A549 (cell line): Measurements from ENCODE around the gene GPM6B. TPM values are rescaled to one million over a fixed set of nuclear protein-coding genes. Genes with fewer than 3 reads are reported as not detected.

Source experiments
- ATAC-seq, 2 experiments: fragments of 200-7000 bp in 1 of 2; fragments of >200 bp in 1 of 2; cut with Nextera tagmentation in 1 of 2; cut with Tn5 transposase in 1 of 2; 3 replicates each; pipeline versions ENCODE4 v1.8.0 to v1.9.1; 2018 to 2020; ENCODE audit warnings: mild to moderate bottlenecking in 1 of 2, moderate library complexity in 1 of 2
- CTCF ChIA-PET: fragments of 300-600 bp; sonication (Branson Sonifier 250); formaldehyde crosslinking; extraction: SDS; loops from one replicate; lab custom pipeline; 2021; ENCODE audit warnings: antibody characterized with exemption, inconsistent platforms; lab: Yijun Ruan, JAX
- POLR2A ChIA-PET: fragments of 350-600 bp; formaldehyde crosslinking; extraction: SDS; loops from one replicate; lab custom pipeline; 2021; ENCODE audit warnings: antibody characterized with exemption, inconsistent platforms; lab: Yijun Ruan, JAX
- DNase-seq, 2 experiments: peaks; one replicate each; pipeline versions ENCODE4 v3.0.0 to v3.0.0-alpha.2; 2011 to 2016; ENCODE audit warnings: low read depth in 1 of 2, low spot score in 1 of 2
- FAIRE-seq: peaks from 2 replicates; lab custom pipeline; 2011; peaks lifted over from hg19 to GRCh38; lab: Jason Lieb, UNC
- H3K27ac ChIP-seq, 2 experiments: fragments of >200 bp; sonication (Bioruptor Twin); formaldehyde crosslinking; 3 replicates each; pipeline ENCODE4 v1.5.1; 2016 to 2017
- H3K4me1 ChIP-seq: fragments of >200 bp; sonication (Bioruptor Twin); formaldehyde crosslinking; 3 replicates; pipeline ENCODE4 v1.6.1; 2016
- H3K4me2 ChIP-seq: fragments of >200 bp; sonication (Bioruptor Twin); formaldehyde crosslinking; 3 replicates; pipeline ENCODE4 v1.6.1; 2016
- H3K4me3 ChIP-seq: fragments of >200 bp; sonication (Bioruptor Twin); formaldehyde crosslinking; 3 replicates; pipeline ENCODE4 v1.5.1; 2016
- H3K9me3 ChIP-seq: fragments of >200 bp; sonication (Bioruptor Twin); formaldehyde crosslinking; 3 replicates; pipeline ENCODE4 v1.6.1; 2016
- BCL3 ChIP-seq: fragments of >200 bp; sonication (Bioruptor Twin); formaldehyde crosslinking; IDR thresholded peaks from 3 replicates; pipeline ENCODE4 v1.6.1; 2016
- BHLHE40 ChIP-seq: IDR thresholded peaks from 2 replicates; pipeline ENCODE4 v1.6.1; 2012; ENCODE audit warnings: low read depth, low read length, inconsistent platforms
- CBX8 ChIP-seq: fragments of 200-600 bp; sonication (generic); IDR thresholded peaks from 2 replicates; pipeline ENCODE4 v1.6.1; 2016
- CHD4 ChIP-seq: fragments of 200-600 bp; sonication (generic); IDR thresholded peaks from 2 replicates; pipeline ENCODE4 v1.6.1; 2016; ENCODE audit warnings: antibody characterized with exemption, mild to moderate bottlenecking, borderline replicate concordance
- CTCF ChIP-seq: fragments of >200 bp; sonication (Bioruptor Twin); formaldehyde crosslinking; IDR thresholded peaks from 3 replicates; pipeline ENCODE4 v1.5.1; 2016
- E2F6 ChIP-seq: IDR thresholded peaks from 2 replicates; pipeline ENCODE4 v1.6.1; 2012; ENCODE audit warnings: low read depth, borderline replicate concordance
- ELK1 ChIP-seq: fragments of 150-350 bp; IDR thresholded peaks from 2 replicates; pipeline ENCODE4 v1.6.1; 2014; ENCODE audit warnings: low read depth, mild to moderate bottlenecking, low read length
- EP300 ChIP-seq, 2 experiments: fragments of >200 bp; sonication (Bioruptor Twin); formaldehyde crosslinking; IDR thresholded peaks; 2 replicates in 1 of 2; 3 replicates in 1 of 2; pipeline ENCODE4 v1.6.1; 2016 to 2017
- ESRRA ChIP-seq: fragments of 150-350 bp; IDR thresholded peaks from 2 replicates; pipeline ENCODE4 v1.6.1; 2014; ENCODE audit warnings: mild to moderate bottlenecking, low read length, borderline replicate concordance
- FOSL2 ChIP-seq, 2 experiments: fragments of 450-650 bp in 1 of 2; fragments of >200 bp in 1 of 2; sonication (Bioruptor Twin) in 1 of 2; formaldehyde crosslinking; IDR thresholded peaks; 2 replicates each; pipeline versions ENCODE4 v1.5.0 to v1.6.1; 2016 to 2020; ENCODE audit warnings: mild to moderate bottlenecking in 1 of 2, moderate library complexity in 1 of 2
- HOXB13 ChIP-seq: fragments of 250-450 bp; sonication (Bioruptor Pico); IDR thresholded peaks from 2 replicates; pipeline ENCODE4 v1.5.0; 2020; ENCODE audit warnings: low read depth, mild to moderate bottlenecking, moderate library complexity
- JUNB ChIP-seq: fragments of >200 bp; sonication (Bioruptor Twin); formaldehyde crosslinking; IDR thresholded peaks from 2 replicates; pipeline ENCODE4 v1.6.1; 2016
- KDM1A ChIP-seq: fragments of 200-600 bp; sonication (generic); IDR thresholded peaks from 2 replicates; pipeline ENCODE4 v1.6.1; 2016; ENCODE audit warnings: low read depth, mild to moderate bottlenecking
- MAX ChIP-seq: IDR thresholded peaks from 2 replicates; pipeline ENCODE4 v1.6.1; 2012
- MAZ ChIP-seq: fragments of 150-350 bp; IDR thresholded peaks from 2 replicates; pipeline ENCODE4 v1.6.1; 2014; ENCODE audit warnings: antibody characterized with exemption, low read depth, low read length, borderline replicate concordance
- NPAS2 ChIP-seq: fragments of 250-450 bp; sonication (Bioruptor Pico); IDR thresholded peaks from 2 replicates; pipeline ENCODE4 v1.8.0; 2022; ENCODE audit warnings: mild to moderate bottlenecking, moderate library complexity, borderline replicate concordance
- POLR2AphosphoS2 ChIP-seq: conservative IDR thresholded peaks from 2 replicates; pipeline ENCODE4 v1.6.1; 2012; ENCODE audit warnings: low read length, improper control_type of control experiment, inconsistent platforms
- RAD21 ChIP-seq, 2 experiments: fragments of >200 bp in 1 of 2; sonication (Bioruptor Twin) in 1 of 2; formaldehyde crosslinking in 1 of 2; IDR thresholded peaks in 1 of 2; conservative IDR thresholded peaks in 1 of 2; 2 replicates in 1 of 2; 3 replicates in 1 of 2; pipeline ENCODE4 v1.6.1; 2012 to 2018; ENCODE audit warnings: inconsistent platforms in 1 of 2
- REST ChIP-seq: fragments of 200-600 bp; sonication (generic); IDR thresholded peaks from 2 replicates; pipeline ENCODE4 v1.6.1; 2016; ENCODE audit warnings: antibody characterized with exemption, mild to moderate bottlenecking, moderate library complexity
- SMC3 ChIP-seq: fragments of >200 bp; sonication (Bioruptor Twin); formaldehyde crosslinking; IDR thresholded peaks from 3 replicates; pipeline ENCODE4 v1.6.1; 2018; ENCODE audit warnings: inconsistent platforms
- WGBS: methylation state at CpG from one replicate; pipeline ENCODE4 v1.1.6; 2017; ENCODE audit errors: missing lambda C conversion rate; 5-methylcytosine and 5-hydroxymethylcytosine counted together
- polyA plus RNA-seq, 4 experiments: library from polyadenylated mRNA; depleted of rRNA in 3 of 4; stranded (reverse); fragments of >200 nt; fragmentation: RNase III in 1 of 4; extraction: RNeasy Plus Mini Kit Qiagen cat#74134 plus additional on column Dnase treatment in 1 of 4; gene quantifications; 2 replicates in 3 of 4; 3 replicates in 1 of 4; pipeline ENCODE4 v1.2.3, GENCODE V29; 2011 to 2017

GPM6B gene
- polyA plus RNA-seq, 2 of the 4 experiments (the other 2 are of a cell fraction), result 0.05 to 0.10 TPM

- POLR2A ChIA-PET, result no interaction called here
These were observed 26.3 kb upstream of the GPM6B start for GRCh38 chrX:13843150-13843721.

More at GRCh38 chrX:13843150-13843721, 26.3 kb upstream of the GPM6B start:
- Histone ChIP-seq H3K4me3 (no peak overlapping the region), H3K27ac (no peak overlapping the region), H3K9me3 (no peaks in the 10 kb centered on the region)
- FAIRE-seq (peak; percentile 84), ATAC-seq (no peak), DNase-seq (no peak)
- CTCF ChIA-PET, result no interaction called here
- TF ChIP-seq RAD21 (conservative IDR thresholded peaks at IDR 0.05 in 1 of 2, IDR thresholded peaks at IDR 0.05 in 1 of 2), result no peak
- no peak for TF ChIP-seq BHLHE40
- TF ChIP-seq POLR2AphosphoS2, result no peak
- no peak for TF ChIP-seq MAX
- no peak for TF ChIP-seq BCL3
- TF ChIP-seq KDM1A, result no peak
- no peak for TF ChIP-seq CTCF
- no peak for TF ChIP-seq EP300 (IDR thresholded peaks at IDR 0.05)
- TF ChIP-seq CBX8, result no peak
- TF ChIP-seq E2F6, result no peak
- no peak for TF ChIP-seq ESRRA
- no peak for TF ChIP-seq REST
- TF ChIP-seq FOSL2 (IDR thresholded peaks at IDR 0.05), result no peak
- no peak for TF ChIP-seq FOSL2 (CRISPR knock-in tag; IDR thresholded peaks at IDR 0.05)
- TF ChIP-seq SMC3, result no peak
- no peak for TF ChIP-seq NPAS2
- no peak for TF ChIP-seq HOXB13
- TF ChIP-seq CHD4, result no peak
- no peak for TF ChIP-seq ELK1
- TF ChIP-seq JUNB, result no peak
- TF ChIP-seq MAZ, result no peak
- TF ChIP-seq, all 56 proteins: peak for 0
- no peaks in the 10 kb centered on the region for H3K4me1 ChIP-seq
- H3K4me2 ChIP-seq, result no peak overlapping the region
- WGBS, result 16% methylated on average over 1 of the region's 1 CpG
